IMR-90 (cell line): ENCODE measurements around the gene RALGAPA1.

Experiments used
- CTCF ChIP-seq: conservative IDR thresholded peaks from 2 replicates; pipeline ENCODE4 v1.5.1; 2012; ENCODE audit warnings: mild to moderate bottlenecking, low read depth, low read length, improper control_type of control experiment
- RCOR1 ChIP-seq: IDR thresholded peaks from 2 replicates; pipeline ENCODE4 v1.6.1; 2012; ENCODE audit warnings: mild to moderate bottlenecking, low read length, improper control_type of control experiment; ENCODE audit not compliant: insufficient replicate concordance

GRCh38 chr14:35556548-35556947, 252.5 kb downstream of the RALGAPA1 start:
- TF ChIP-seq CTCF (no peak), RCOR1 (no peak)
